ENCODE measurements around the gene RETREG2.

The RETREG2 gene

GRCh38 chr2:219214141-219214540 lies 36.1 kb downstream of the RETREG2 start:
- DNase-seq (ENCODE audit: low read depth in 2 of 2), result no peak

DNA sequence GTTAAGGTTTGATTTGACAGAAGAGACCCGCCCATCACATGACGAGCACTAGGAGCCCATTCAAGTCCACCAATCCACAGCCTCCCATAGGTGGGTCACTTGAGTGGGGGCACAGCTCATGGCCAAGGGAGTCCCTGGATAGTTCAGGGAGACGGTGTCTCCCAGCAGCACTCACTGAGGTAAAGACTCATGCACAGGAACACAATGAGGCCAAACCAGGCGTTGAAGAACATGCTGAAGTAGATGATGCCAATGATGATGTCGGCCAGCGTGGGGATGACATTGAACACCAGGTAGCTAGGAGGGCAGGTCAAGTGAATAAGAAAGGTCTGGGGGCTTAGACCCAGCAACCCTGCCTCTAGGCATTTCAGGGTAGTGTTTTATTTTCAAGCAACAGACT lies 36.7 kb downstream of the RETREG2 start:
- DNase-seq (ENCODE audit: low read depth in 2 of 2), result no peak

DNA sequence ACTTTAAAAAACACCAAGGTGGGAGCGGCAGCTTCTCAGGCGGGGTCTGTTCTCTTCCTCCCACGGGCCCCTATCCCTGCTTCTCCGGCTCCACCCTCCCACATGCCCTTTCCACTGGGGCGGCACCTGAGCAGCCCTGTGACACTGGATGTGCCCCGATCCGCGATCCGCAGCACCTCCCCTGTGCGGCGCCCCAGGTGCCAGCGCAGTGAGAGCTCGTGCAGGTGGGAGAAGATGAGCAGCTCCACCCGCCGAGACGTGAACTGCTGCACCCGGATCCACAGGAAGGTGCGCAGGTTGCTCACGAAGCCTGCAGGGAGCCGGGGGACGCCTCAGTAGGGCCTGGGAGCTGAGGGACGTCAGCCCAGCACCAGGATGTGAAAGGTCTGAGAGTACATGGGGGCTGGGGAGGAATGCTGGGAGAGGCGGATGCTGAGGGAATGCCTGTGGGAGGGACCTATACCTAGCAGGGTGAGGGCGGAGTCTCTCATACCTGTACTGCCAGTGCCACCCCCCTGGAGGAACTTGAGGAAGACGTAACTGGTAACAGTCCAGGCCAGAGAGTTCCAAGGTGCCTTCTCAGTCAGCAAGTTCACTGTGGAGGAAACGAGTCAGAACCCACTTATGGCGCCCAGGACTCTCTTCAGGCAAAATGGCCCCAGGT lies 37.9 kb downstream of the RETREG2 start:
- no peak for DNase-seq (ENCODE audit: low read depth in 2 of 2)

DNA sequence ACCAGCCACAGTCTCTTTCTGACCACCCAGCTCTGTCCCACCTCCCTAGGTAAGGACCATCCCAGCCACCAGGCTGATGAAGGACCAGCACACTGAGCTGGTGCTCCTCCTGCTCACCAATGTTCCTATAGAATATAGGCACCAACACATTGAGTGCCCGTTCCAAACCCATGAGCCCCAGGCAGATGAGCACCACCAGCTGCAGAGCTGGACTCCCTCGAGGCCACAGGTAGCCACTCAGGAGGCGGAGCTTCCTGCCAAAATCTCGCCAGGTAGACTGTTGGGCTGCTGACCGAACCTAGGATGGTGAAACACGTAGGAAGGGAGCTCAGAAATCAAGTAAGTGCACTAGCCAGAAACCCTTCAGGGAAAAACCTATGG lies 38.5 kb downstream of the RETREG2 start:
- no peak for DNase-seq (ENCODE audit: low read depth in 2 of 2)

DNA sequence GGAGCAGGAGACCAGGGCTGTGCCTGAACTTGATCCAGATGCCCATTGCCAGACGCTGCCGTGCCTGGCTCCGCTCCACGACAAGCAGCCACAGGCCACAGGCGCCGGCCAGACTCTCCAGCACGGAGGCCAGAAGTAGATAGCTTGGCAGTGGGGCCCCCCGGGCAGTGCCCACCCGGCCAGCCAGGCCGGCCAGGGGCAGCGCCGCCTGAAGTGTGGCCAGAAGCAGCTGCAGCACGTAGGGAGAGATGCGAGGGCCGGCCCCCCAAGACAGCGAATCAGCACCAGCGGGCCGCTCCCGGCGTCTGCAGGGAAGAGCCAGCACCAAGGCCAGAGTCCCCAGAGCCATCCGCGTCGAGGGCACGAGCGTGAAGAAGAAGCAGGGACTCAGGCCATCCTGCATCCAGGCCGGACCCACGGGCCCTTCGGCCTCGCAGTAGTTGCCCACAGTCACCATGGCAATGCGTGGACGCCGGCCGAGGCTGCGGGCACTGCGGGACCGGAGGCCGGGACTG lies 40.2 kb downstream of the RETREG2 start:
- DNase-seq (ENCODE audit: low read depth in 2 of 2), result peak; percentile 7 to 8

- DNase-seq (ENCODE audit: low read depth in 2 of 2), result peak; percentile 83 to 87
These were observed 40.9 kb downstream of the RETREG2 start, which contains the start of gene ABCB6 for GRCh38 chr2:219218732-219219701. ABCB6 (minus strand) TSS chr2:219218958; CDS start chr2:219218673, 285 bp downstream.

DNA sequence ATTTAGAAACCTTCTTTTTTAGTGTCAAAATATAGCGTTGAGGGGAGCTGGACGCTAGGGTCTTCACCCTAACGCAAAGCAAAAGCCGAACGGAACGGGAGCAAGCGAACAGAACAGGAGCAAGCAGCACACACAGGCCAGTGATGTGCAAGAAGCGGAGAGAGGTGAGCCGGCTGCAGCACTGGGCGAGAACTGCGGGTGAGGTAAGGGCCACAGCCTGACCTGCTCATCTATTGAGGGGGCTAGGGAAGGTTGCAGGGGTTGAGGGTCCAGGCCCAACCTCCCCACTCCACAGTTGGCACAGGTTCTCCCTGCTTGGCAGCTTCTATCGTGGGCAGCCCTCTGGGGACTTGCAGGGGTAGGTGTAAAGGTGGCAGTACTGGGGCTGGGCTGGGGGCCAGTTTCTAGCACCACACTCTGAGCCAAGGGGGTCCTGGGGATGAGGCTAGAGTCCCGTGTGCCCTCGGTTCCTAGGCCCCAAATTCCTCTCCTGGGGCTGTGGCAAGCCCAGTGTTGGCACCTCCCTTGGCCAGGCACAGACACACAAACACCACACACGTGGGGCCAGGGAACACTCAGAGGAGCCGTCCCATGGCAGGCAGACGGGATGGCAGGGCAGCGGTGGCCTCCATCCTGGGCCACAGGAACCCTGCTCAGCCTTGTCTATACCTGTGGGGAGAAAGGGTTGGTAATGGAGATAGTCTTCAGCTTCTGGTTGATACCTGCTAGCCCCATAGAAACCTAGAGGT lies 41.9 kb downstream of the RETREG2 start:
- no peak for DNase-seq (ENCODE audit: low read depth in 2 of 2)

GRCh38 chr2:219220652-219221402 lies 42.8 kb downstream of the RETREG2 start:
- no peak for DNase-seq (ENCODE audit: low read depth in 2 of 2)

- DNase-seq (ENCODE audit: low read depth in 2 of 2), result no peak
These were observed 44.0 kb downstream of the RETREG2 start for GRCh38 chr2:219221957-219222518.

DNA sequence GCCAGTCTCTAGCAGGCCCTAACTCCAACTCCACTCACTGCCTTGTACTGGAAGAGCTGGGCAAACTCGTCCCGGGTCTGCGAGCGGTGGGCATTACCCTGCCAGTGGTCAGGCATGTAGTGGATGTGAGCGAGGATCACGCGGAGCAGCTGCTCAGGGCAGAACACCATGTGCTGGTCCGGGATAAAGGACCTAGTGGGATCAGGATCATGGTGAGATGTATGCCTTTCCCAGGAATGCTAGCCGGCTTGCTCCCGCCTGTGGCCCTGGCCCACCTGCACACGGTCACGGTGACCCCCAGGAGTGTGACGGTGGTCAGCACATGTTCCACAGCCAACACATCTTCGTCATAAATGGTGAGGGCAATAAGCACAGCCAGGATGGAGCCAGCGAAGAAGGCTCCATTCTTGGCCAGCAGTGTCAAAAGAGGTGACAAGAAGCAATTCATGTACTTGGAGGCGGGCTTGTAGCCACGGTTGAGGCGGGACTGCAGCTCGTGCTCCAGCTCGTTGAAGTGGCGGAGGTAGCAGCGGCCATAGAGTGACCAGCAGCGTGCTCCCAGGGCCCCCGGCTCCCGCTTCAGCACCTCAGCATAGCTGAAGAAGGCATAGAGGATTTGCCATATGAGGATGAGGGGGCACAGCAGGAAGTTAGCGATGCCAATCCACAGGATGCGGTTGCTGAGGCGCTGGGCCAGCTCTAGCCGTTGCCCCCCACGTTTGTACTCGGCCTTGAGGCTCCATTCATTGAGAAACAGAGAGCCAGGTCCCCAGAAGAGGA lies 45.9 kb downstream of the RETREG2 start:
- no peak for DNase-seq (ENCODE audit: low read depth in 2 of 2)

- no peak for DNase-seq (ENCODE audit: low read depth in 2 of 2)
These were observed 47.3 kb downstream of the RETREG2 start for GRCh38 chr2:219225350-219225749.

GRCh38 chr2:219228041-219228910 lies 50.2 kb downstream of the RETREG2 start:
- DNase-seq (ENCODE audit: low read depth in 2 of 2), result no peak

GRCh38 chr2:219228911-219229304 lies 50.8 kb downstream of the RETREG2 start:
- no peak for DNase-seq (ENCODE audit: low read depth in 2 of 2)

- peak; percentile 95 to 97 for DNase-seq (ENCODE audit: low read depth in 2 of 2)
These were observed 51.4 kb downstream of the RETREG2 start, which contains the start of the genes ANKZF1 and ATG9A for GRCh38 chr2:219229305-219230058. ANKZF1 (plus strand) TSS chr2:219229806; CDS start chr2:219230258, 452 bp downstream. ATG9A (minus strand) TSS chr2:219229636; CDS start chr2:219228024, 1,612 bp downstream.

GRCh38 chr2:219230059-219230540 lies 52.0 kb downstream of the RETREG2 start:
- DNase-seq (ENCODE audit: low read depth in 2 of 2), result no peak

DNA sequence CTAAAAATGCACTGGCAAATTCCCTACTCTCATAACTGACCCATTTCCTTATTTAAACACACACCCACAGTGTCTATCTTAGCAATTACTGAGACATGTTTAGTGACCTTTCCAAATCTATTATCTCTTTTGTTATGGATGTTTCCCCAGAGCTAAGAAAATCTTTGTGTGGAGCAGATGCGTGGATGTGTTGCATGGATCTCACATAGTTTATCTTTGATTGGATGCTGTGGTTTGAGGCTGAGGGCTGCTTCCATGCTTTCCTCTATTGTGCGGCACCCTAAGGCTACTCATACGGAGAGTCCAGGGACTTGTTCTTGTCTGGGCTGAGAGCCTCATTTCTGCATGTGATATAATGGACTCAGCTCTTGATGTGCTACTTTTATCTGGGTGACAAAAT lies 56.3 kb downstream of the RETREG2 start:
- no peak for DNase-seq (ENCODE audit: low read depth in 2 of 2)

Measured in stimulated activated CD8-positive, alpha-beta memory T cell treated with anti-CD3 and anti-CD28 coated beads, Interleukin-2, amount 100 ng/mL, for 48 hours (primary cell).